ENCODE data around the gene IQCB1. TPM values are rescaled to one million over a fixed set of nuclear protein-coding genes. Genes with fewer than 3 reads are reported as not detected.

Gene IQCB1
- total RNA-seq, 1 donor from 2014 or later, result 12.3 TPM

DNA sequence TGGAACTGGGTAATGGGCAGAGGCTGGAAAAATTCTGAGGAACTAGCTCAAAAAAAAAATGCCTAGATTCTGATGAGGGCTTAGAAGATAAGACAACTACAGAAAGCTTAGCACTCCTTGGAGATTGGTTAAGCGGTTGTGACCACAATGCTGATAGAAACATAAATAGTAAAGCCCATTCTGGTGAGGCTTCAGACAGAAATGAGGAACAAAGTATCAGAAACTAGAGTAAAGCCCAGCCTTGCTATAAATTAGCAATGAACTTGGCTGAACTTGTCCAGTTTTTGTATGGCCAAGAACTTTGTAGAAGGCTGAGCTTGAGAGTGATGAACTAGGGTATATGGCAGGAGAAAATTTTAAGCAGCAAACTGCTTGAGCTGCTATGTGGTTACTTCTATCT is 110.7 kb downstream of the IQCB1 start:
- intact Hi-C loops (cut with DNase I), result no loop called here
- no peak overlapping the region for H3K4me3 ChIP-seq
- no peaks in the 10 kb centered on the region for H3K9me3 ChIP-seq
- no peaks in the 10 kb centered on the region for H3K27me3 ChIP-seq
- no peaks in the 10 kb centered on the region for H3K4me1 ChIP-seq
- no peak for TF ChIP-seq POLR2AphosphoS5 (IDR thresholded peaks at IDR 0.05; ENCODE audit: insufficient read depth in 1 of 2, low read depth in 1 of 2)
- no peak for TF ChIP-seq POLR2A (IDR thresholded peaks at IDR 0.05)
- TF ChIP-seq, protein P1, sequence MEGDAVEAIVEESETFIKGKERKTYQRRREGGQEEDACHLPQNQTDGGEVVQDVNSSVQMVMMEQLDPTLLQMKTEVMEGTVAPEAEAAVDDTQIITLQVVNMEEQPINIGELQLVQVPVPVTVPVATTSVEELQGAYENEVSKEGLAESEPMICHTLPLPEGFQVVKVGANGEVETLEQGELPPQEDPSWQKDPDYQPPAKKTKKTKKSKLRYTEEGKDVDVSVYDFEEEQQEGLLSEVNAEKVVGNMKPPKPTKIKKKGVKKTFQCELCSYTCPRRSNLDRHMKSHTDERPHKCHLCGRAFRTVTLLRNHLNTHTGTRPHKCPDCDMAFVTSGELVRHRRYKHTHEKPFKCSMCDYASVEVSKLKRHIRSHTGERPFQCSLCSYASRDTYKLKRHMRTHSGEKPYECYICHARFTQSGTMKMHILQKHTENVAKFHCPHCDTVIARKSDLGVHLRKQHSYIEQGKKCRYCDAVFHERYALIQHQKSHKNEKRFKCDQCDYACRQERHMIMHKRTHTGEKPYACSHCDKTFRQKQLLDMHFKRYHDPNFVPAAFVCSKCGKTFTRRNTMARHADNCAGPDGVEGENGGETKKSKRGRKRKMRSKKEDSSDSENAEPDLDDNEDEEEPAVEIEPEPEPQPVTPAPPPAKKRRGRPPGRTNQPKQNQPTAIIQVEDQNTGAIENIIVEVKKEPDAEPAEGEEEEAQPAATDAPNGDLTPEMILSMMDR (IDR thresholded peaks at IDR 0.05), result no peak
- H3K36me3 ChIP-seq, result peaks cover 4 to 84% of the 10 kb centered on the region in 2 donors
- no peak for DNase-seq (ENCODE audit: extremely low spot score in 2 of 2)
- H3K27ac ChIP-seq, result no peak overlapping the region

DNA sequence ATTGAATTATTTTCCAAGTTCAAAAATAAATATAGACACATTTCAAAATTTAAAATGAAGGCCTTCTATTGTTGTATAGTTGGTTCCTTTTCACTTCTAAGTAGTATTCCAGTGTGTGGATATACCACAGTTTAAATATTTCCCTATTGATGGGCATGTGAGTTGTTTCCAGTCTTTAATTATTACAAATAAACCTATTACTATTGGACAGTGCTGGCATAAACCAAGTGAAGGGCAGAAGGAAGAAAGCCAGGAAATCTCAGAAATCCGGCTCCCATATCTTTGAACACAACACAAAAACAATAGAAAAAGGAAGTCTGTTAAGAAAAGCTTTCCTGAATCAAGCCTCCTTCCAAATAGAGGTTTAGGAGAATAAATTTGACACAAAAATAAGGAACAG is 111.4 kb downstream of the IQCB1 start:
- Histone ChIP-seq H3K36me3 (peaks cover under 1 to 84% of the 10 kb centered on the region in 2 donors), H3K9me3 (no peaks in the 10 kb centered on the region), H3K27ac (no peak overlapping the region), H3K4me3 (no peak overlapping the region), H3K4me1 (no peaks in the 10 kb centered on the region), H3K27me3 (no peaks in the 10 kb centered on the region)
- TF ChIP-seq POLR2AphosphoS5 (IDR thresholded peaks at IDR 0.05; ENCODE audit: insufficient read depth in 1 of 2, low read depth in 1 of 2) (no peak), POLR2A (IDR thresholded peaks at IDR 0.05) (no peak)
- TF ChIP-seq, protein P1 (IDR thresholded peaks at IDR 0.05), result no peak
- DNase-seq (ENCODE audit: extremely low spot score in 2 of 2), result no peak
- intact Hi-C loops (cut with DNase I), result no loop called here

DNA sequence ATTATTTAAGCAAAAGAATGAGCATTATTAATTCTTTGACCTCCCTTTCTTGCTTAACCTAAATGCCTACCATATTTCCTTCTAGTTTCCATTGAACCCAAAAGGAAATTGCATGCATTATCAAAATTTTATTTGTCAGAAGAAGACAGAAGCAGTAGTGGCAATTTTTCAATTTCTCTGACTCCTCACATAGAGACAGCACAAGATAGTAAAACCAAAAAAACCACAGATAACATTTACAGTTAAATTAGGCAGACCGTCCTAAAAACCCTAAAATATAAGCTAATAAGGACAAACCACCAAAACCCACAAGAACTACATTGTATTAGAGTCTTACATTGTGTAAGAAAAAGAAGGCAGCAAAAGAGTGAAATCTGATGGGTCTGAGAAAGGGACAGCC is 112.4 kb downstream of the IQCB1 start:
- Histone ChIP-seq H3K27ac (no peak overlapping the region), H3K4me3 (no peak overlapping the region), H3K9me3 (no peaks in the 10 kb centered on the region), H3K36me3 (peaks cover 0 to 82% of the 10 kb centered on the region in 2 donors), H3K4me1 (no peaks in the 10 kb centered on the region), H3K27me3 (no peaks in the 10 kb centered on the region)
- DNase-seq (ENCODE audit: extremely low spot score in 2 of 2), result no peak
- intact Hi-C loops (cut with DNase I), result no loop called here
- TF ChIP-seq POLR2AphosphoS5 (IDR thresholded peaks at IDR 0.05; ENCODE audit: insufficient read depth in 1 of 2, low read depth in 1 of 2) (no peak), POLR2A (IDR thresholded peaks at IDR 0.05) (no peak)
- TF ChIP-seq, protein P1 (IDR thresholded peaks at IDR 0.05), result no peak

DNA sequence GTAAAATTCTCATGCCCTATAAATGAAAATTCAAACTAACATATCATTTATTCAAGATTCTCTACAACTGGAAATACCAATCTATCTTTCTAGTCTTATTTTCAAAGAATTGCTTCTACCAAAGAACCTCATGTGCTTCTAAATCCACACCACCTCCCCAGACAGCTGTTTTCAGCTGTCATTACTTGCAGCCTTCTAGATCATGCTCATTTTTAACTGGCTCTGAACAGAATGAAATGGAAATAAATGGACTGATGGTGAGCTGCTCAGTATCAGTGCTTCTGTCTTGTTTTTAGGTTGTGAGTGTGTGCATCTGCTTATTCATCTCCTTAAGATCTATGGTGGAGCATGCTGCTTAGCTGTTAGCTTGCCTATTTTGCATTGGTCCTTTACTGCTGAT is 114.7 kb downstream of the IQCB1 start:
- Histone ChIP-seq H3K36me3 (peaks cover 0 to 92% of the 10 kb centered on the region in 2 donors), H3K27me3 (no peaks in the 10 kb centered on the region), H3K4me1 (no peaks in the 10 kb centered on the region), H3K9me3 (no peaks in the 10 kb centered on the region), H3K27ac (no peak overlapping the region), H3K4me3 (no peak overlapping the region)
- DNase-seq (ENCODE audit: extremely low spot score in 2 of 2), result no peak
- intact Hi-C loops (cut with DNase I), result no loop called here
- TF ChIP-seq, protein P1 (IDR thresholded peaks at IDR 0.05), result no peak
- TF ChIP-seq POLR2AphosphoS5 (IDR thresholded peaks at IDR 0.05; ENCODE audit: insufficient read depth in 1 of 2, low read depth in 1 of 2), result no peak
- TF ChIP-seq POLR2A (IDR thresholded peaks at IDR 0.05), result no peak

Other genes with a start within 250 kb of the IQCB1 start
- not detected for gene FBXO40, start 241.7 kb downstream of the IQCB1 start, total RNA-seq
- 35.4 TPM for gene HCLS1, start 174.2 kb downstream of the IQCB1 start, total RNA-seq
- 45.4 TPM for gene GOLGB1, start 85.3 kb downstream of the IQCB1 start, total RNA-seq
- 2.2 TPM for gene EAF2, start 149 bp upstream of the IQCB1 start, total RNA-seq
- gene SLC15A2, start 59.3 kb upstream of the IQCB1 start, total RNA-seq, result 0.49 TPM
- 3.7 TPM for gene ILDR1, start 187.2 kb upstream of the IQCB1 start, total RNA-seq
- 0.98 TPM for gene CD86, start 220.3 kb upstream of the IQCB1 start, total RNA-seq